Limb (tissue), 2 donors: Measurements from ENCODE around the gene TACC3.

ENCODE experiments used
- DNase-seq, 2 donors: peaks; one replicate each; pipeline ENCODE4 v3.0.0-alpha.2; 2016; ENCODE audit errors: extremely low spot score in 2 of 2

TACC3 gene

DNA sequence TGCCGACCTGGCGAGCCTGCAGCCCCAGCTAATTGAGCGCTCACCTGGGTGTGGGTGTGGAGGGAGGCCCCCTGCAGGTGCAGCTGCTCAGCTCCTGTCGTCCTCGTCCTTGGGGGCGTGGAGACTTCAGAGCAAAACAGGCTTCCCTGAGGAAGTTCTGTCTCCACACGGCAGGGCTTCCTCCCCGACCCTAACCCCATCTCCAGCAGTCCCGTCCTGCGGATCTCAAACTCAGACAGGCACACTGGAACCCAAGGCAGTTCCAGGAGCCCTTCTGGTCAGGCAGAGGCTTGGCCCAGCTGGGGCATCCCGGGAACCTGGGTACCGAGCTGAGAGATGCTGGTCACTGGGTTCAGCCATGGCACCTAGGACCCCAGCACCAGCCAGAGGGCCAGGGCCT lies 24.4 kb downstream of the TACC3 start:
- no peak for DNase-seq

GRCh38 chr4:1746265-1746691 lies 25.0 kb downstream of the TACC3 start:
- DNase-seq = peak in 1 of 2 donors; percentile 89

DNA sequence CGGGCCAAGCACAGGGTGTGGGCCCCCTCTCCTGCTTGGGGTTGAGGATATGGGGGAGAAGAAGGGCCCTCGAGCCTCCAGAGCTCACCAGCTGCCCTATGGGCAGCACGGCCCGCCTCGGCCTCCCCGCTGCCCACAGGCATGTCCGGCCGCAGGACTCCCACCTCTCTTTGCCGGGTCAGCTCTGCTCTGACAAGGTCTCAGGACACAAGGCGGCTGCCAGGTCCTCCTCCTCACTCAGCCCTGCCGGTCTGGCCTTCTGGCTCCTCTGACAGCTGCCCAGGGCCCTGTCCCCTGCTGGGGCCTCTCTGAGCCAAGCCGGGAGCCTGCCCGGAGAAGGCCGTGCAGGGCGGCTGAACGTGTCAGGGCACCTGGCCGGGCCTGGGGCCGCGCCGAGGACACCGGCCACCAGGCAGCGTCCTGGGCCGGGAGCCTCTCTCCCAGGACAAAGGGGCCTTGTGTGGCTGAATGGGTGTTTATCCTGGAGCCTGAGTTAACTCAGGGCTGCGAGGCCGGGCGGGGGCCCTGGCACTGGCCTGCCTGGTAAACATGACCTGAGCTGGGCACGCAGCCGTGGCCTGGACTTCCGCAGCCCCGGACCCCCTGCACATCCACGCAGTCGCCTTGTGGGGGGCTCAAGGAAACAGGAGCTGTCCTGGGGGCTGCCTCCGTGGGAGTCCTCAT lies 25.7 kb downstream of the TACC3 start:
- no peak for DNase-seq

GRCh38 chr4:1747603-1747967 lies 26.3 kb downstream of the TACC3 start:
- no peak for DNase-seq

DNA sequence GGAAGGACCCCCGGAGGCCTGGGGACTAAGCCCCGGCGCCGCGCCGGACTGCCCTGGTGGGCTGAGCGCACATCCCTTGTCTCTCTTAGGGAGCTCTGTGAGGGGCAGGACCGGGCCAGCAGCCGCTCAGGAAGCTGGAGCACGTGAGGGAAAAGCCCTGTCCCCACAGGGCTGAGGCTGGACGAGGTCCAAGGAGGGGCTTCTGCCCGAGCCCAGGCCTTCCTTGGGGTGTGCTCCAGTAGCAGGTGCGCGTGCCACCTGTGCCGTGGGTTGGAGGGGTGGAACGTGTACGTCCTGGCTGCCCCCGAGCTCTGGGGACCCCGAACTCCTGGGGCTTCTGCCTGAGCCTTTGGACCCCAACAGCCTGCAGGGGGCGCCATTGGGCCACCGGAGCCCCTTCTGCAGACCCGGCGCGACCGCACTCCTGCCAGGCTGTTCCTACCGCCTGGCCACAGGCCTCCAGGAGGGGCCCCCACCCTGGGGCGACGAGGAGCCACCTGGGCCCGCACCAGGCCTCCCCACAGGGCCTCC lies 27.2 kb downstream of the TACC3 start:
- DNase-seq = peak; percentile 54 to 88

DNA sequence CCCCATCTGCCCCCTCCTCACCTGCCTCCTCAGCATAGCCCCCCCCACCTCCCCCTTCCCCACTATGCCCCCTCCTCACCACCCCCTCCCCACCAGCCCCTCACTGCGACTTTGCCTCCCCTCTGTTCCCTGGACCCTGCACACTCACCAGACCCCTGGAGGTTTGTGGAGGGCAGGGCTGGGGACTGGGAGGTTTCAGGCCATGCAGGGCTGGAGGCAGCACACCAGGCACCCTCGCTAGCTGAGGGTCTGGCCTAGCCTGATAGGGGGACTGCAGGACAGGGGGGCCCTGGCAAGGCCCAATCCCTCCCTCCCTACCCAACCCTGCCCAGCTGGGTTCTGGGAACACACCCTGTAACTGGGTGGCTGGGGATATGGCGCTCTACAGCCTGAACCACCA lies 28.0 kb downstream of the TACC3 start:
- no peak for DNase-seq

DNA sequence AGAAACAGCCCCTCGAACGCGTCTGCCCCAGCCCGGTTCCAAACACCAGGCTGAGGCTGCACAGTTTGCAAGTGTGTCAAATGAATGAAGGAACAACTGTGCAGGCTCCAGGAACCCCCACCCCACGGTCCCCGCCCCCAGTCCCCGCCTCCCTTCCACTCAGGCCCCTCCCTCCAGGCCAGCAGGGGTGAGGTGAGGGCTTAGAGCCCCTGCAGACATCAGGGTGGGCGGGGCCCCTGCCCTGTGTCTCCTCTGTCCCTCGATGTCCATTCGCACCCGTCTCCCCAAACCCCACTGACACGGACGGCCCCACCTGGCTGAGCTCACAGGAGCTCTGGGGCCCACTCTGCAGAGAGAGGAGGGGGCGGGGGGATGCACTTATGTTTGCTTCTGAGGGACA lies 28.5 kb downstream of the TACC3 start:
- no peak for DNase-seq

- no peak for DNase-seq
Measured at GRCh38 chr4:1750381-1751154, 29.2 kb downstream of the TACC3 start.

- DNase-seq = no peak
Measured at GRCh38 chr4:1751155-1751918, 30.0 kb downstream of the TACC3 start.

GRCh38 chr4:1751919-1752283 lies 30.6 kb downstream of the TACC3 start:
- no peak for DNase-seq

GRCh38 chr4:1752284-1753041 lies 31.1 kb downstream of the TACC3 start:
- no peak for DNase-seq

DNA sequence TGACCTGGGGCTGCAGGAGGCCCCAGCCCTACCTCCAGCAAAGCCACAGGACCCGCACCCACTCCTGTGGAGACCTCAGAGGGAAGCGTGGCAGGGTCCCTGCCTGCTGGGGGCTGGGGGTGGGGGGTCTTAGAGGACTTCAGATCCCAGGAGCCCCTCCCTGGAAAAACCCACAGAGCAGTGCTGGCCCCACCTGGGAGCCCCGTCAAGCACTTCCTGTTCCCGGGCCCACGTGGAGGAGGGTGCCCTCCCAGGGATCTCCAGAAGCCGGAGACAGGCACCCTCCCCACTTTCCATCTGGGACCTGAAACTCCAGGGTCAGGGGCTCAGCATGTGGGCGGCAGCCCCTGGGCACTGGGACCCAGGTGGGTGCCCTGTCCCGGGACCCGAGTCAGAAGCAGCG lies 32.0 kb downstream of the TACC3 start:
- no peak for DNase-seq

- no peak for DNase-seq
Measured at GRCh38 chr4:1753697-1754311, 32.5 kb downstream of the TACC3 start.

DNA sequence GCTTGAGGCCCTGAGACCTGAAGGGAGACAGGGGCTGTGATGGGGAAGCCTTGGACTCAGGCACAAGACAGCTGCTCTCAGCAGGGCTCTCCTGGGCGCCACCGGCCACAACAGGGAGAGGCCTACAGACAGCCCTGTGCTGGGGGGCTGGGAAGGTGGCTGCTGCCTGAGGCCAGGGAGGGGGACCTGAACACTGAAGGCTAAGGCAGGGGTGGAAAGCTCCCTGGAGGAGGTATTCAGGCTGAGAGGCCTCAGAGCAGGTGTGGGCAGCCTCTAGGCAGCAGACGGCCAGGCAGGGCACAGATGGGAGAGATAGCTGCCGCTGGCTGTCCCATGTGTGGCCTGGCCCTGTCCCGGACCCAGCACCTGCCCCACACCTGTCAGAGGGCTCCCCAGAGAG lies 33.0 kb downstream of the TACC3 start:
- DNase-seq = no peak

DNA sequence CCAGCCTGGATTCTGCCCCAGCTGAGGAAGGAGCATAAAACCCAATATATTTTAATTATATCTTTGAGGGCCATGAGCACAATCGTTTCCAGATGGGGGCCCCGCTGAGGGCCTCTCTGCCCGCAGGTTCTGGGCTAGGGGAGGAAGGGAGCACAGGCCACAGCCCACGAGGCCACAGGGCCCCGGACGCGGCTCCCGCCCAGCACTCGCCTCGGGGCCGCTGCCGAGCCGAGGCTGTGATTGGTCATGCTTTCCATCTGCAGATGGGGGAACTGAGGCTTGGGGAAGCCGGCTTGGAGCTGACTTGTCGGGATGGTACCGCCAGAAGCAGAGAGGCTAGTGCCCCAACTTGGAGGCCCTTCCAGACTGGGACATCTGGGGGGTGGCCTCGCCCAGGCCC lies 34.0 kb downstream of the TACC3 start:
- no peak for DNase-seq

DNA sequence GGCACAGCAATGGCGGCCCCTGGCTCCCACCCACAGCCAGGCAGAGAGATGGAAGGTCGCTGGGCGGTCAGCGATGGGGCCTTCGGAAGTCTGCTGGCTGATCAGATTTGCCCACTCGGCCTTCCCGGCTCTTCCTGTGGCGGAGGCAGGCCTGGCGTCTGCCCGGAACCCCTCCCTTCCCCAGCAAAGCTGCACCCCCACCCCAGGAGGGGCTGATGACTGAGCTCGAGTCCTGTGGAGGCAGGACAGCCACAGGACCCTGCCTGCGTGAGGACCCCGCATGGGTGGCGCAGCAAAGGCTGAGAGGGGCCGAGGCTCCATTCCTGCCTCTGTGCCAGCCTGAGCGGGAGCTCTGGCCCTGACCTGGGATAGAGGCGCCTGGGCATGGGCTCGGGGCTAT lies 34.8 kb downstream of the TACC3 start:
- DNase-seq = no peak

DNA sequence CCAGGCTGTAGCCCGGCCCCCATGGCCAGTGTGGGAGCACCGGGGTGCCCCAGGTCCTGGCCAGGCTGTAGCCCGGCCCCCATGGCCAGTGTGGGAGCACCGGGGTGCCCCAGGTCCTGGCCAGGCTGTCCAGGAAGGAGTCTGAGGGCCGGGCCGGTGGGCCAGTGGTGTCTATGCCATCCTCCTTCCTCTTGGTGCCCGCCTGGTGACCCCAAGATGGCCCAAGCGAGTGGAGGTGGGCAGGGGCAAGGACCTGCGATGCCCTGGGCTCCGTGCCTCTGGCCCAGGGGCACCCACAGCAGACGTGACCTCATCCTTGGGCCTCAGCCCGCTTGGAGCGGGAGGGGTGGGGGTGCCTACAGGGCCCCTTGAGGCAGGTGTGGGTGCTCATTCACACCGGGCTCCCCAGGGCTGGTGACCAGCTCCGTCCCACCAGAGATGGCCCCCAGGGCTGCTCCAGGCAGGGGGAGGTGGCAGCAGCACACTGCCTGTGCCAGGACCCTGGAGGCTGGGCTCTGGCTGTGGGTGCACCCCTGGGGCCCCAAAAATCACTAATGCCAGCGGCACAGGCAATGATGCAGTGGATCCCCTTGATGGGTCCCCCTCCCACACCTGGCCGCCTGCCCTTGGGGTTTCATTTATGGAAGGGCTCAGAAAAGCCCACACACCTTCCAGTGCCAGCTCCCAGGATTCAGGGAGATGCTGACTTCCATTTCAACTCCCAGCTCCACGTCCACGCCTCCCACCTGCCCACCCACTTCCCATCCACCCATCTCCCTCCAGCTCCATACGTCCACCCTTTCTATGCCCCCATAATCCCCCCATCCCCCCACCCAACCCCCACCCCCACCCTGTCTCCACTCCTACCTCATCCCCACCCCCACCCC lies 35.8 kb downstream of the TACC3 start:
- DNase-seq = no peak

GRCh38 chr4:1757836-1758235 lies 36.5 kb downstream of the TACC3 start:
- no peak for DNase-seq

- no peak for DNase-seq
Measured at GRCh38 chr4:1758306-1759121, 37.2 kb downstream of the TACC3 start.
